ENCODE results near the gene POU2F1.

The POU2F1 gene

GRCh38 chr1:167476061-167476460 is 255.4 kb downstream of the POU2F1 start:
- DNase-seq, result no peak
